ENCODE measurements around the gene SNAP91. TPM values are rescaled to one million over a fixed set of nuclear protein-coding genes. Genes with fewer than 3 reads are reported as not detected.

SNAP91 gene
- total and polyA plus RNA-seq, 4 donors, result not detected

DNA sequence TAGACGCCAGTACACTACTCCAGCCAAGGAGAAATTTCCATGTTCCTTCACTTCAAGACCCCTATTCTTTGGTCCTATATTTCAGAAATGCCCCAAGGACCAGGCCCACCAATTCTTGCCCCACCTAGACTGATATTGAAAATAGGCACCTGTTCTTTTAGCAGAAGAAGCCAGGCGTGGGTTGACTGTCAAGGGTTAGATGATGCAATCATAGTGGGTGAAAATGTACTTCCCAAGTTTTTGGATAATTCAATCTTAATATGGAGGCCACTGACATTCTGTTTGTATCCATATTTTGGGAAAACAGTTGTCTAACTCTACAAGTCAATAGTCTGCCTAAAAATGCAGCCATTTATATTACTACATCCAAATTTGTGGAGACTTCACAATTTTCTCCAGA lies 21.0 kb upstream of the SNAP91 start:
- DNase-seq (ENCODE audit: low spot score), result no peak
- H3K4me3 ChIP-seq (ENCODE audit: low read depth in 1 of 3, low read length in 3 of 3), result no peak overlapping the region
- H3K27ac ChIP-seq (ENCODE audit: low read depth in 1 of 2, low read length in 2 of 2), result no peak overlapping the region
- no peak overlapping the region for H3K9ac ChIP-seq (ENCODE audit: low read depth in 1 of 2, low read length in 2 of 2)
- no peaks in the 10 kb centered on the region for H3K9me3 ChIP-seq (ENCODE audit: control insufficient read depth in 4 of 4, low read length in 3 of 4)
- H3K36me3 ChIP-seq (ENCODE audit: control insufficient read depth in 4 of 4, insufficient read depth in 3 of 4, low read depth in 1 of 4, low read length in 3 of 4), result no peaks in the 10 kb centered on the region
- 64% methylated on average over 2 of the region's 2 CpGs for WGBS
- H3K27me3 ChIP-seq (ENCODE audit: control insufficient read depth in 4 of 4, insufficient read depth in 4 of 4, low read length in 3 of 4), result no peaks in the 10 kb centered on the region
- H3K4me1 ChIP-seq (ENCODE audit: control insufficient read depth in 4 of 4, insufficient read depth in 4 of 4, low read length in 3 of 4), result no peaks in the 10 kb centered on the region
- TF ChIP-seq TAF1 (conservative IDR thresholded peaks at IDR 0.05) (no peak), HNF4G (IDR thresholded peaks at IDR 0.05) (no peak), JUND (IDR thresholded peaks at IDR 0.05) (no peak), GABPA (IDR thresholded peaks at IDR 0.05 in 1 of 2, conservative IDR thresholded peaks at IDR 0.05 in 1 of 2) (no peak), FOXA1 (IDR thresholded peaks at IDR 0.05) (no peak)
- TF ChIP-seq, protein P1, sequence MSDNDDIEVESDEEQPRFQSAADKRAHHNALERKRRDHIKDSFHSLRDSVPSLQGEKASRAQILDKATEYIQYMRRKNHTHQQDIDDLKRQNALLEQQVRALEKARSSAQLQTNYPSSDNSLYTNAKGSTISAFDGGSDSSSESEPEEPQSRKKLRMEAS (IDR thresholded peaks at IDR 0.05), result no peak

DNA sequence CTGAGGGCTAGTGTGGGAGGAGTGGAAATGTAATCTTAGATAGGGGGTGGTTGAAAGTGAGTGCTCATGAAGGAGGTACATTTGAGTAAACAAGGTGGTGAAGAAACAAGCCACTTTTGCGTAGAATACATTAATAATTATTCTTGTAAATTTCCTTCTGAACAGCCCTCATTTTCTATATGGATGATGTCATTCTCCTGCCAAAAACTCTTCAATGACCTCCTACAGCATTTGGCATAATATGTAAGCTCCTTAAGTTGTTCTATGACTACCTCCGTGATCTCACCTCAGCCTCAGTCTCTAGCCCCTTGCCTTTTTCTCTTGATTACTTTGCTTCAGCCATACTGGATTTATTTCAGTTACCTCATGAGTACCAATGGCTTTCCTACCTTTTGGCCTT lies 14.0 kb upstream of the SNAP91 start:
- no peak for TF ChIP-seq HNF4G (IDR thresholded peaks at IDR 0.05)
- TF ChIP-seq HNF4A (conservative IDR thresholded peaks at IDR 0.05), result no peak
- no peak for TF ChIP-seq TAF1 (conservative IDR thresholded peaks at IDR 0.05)
- no peak for TF ChIP-seq EGR1 (IDR thresholded peaks at IDR 0.05; ENCODE audit: low read depth in 2 of 2)
- Histone ChIP-seq H3K27me3 (ENCODE audit: control insufficient read depth in 4 of 4, insufficient read depth in 4 of 4, low read length in 3 of 4) (no peaks in the 10 kb centered on the region), H3K4me1 (ENCODE audit: control insufficient read depth in 4 of 4, insufficient read depth in 4 of 4, low read length in 3 of 4) (no peaks in the 10 kb centered on the region), H3K27ac (ENCODE audit: low read depth in 1 of 2, low read length in 2 of 2) (no peak overlapping the region), H3K9ac (ENCODE audit: low read depth in 1 of 2, low read length in 2 of 2) (no peak overlapping the region), H3K9me3 (ENCODE audit: control insufficient read depth in 4 of 4, low read length in 3 of 4) (no peaks in the 10 kb centered on the region), H3K36me3 (ENCODE audit: control insufficient read depth in 4 of 4, insufficient read depth in 3 of 4, low read depth in 1 of 4, low read length in 3 of 4) (no peaks in the 10 kb centered on the region), H3K4me3 (ENCODE audit: low read depth in 1 of 3, low read length in 3 of 3) (no peak overlapping the region)
- DNase-seq (ENCODE audit: low spot score), result no peak
- WGBS, result 89% methylated on average over 2 of the region's 2 CpGs

- Histone ChIP-seq H3K4me1 (ENCODE audit: control insufficient read depth in 4 of 4, insufficient read depth in 4 of 4, low read length in 3 of 4) (no peaks in the 10 kb centered on the region), H3K36me3 (ENCODE audit: control insufficient read depth in 4 of 4, insufficient read depth in 3 of 4, low read depth in 1 of 4, low read length in 3 of 4) (no peaks in the 10 kb centered on the region), H3K9me3 (ENCODE audit: control insufficient read depth in 4 of 4, low read length in 3 of 4) (no peaks in the 10 kb centered on the region), H3K4me3 (ENCODE audit: low read depth in 1 of 3, low read length in 3 of 3) (no peak overlapping the region), H3K27me3 (ENCODE audit: control insufficient read depth in 4 of 4, insufficient read depth in 4 of 4, low read length in 3 of 4) (no peaks in the 10 kb centered on the region), H3K27ac (ENCODE audit: low read depth in 1 of 2, low read length in 2 of 2) (no peak overlapping the region), H3K9ac (ENCODE audit: low read depth in 1 of 2, low read length in 2 of 2) (no peak overlapping the region)
- DNase-seq (ENCODE audit: low spot score), result no peak
- 75% methylated on average over 15 of the region's 15 CpGs for WGBS
- TF ChIP-seq RAD21 (IDR thresholded peaks at IDR 0.05) (no peak), RXRA (IDR thresholded peaks at IDR 0.05) (no peak), HNF4A (conservative IDR thresholded peaks at IDR 0.05) (no peak), YY1 (IDR thresholded peaks at IDR 0.05) (no peak), ATF3 (IDR thresholded peaks at IDR 0.05) (no peak), TAF1 (conservative IDR thresholded peaks at IDR 0.05) (no peak), JUND (IDR thresholded peaks at IDR 0.05) (no peak), HNF4G (IDR thresholded peaks at IDR 0.05) (no peak), REST (IDR thresholded peaks at IDR 0.05) (no peak), FOXA1 (IDR thresholded peaks at IDR 0.05) (no peak), EGR1 (IDR thresholded peaks at IDR 0.05; ENCODE audit: low read depth in 2 of 2) (no peak), GABPA (IDR thresholded peaks at IDR 0.05 in 1 of 2, conservative IDR thresholded peaks at IDR 0.05 in 1 of 2) (no peak), SP1 (IDR thresholded peaks at IDR 0.05) (no peak), FOXA2 (IDR thresholded peaks at IDR 0.05) (no peak), NR2F2 (IDR thresholded peaks at IDR 0.05) (no peak)
- TF ChIP-seq, protein P1 (IDR thresholded peaks at IDR 0.05), result no peak
- TF ChIP-seq, protein P2, sequence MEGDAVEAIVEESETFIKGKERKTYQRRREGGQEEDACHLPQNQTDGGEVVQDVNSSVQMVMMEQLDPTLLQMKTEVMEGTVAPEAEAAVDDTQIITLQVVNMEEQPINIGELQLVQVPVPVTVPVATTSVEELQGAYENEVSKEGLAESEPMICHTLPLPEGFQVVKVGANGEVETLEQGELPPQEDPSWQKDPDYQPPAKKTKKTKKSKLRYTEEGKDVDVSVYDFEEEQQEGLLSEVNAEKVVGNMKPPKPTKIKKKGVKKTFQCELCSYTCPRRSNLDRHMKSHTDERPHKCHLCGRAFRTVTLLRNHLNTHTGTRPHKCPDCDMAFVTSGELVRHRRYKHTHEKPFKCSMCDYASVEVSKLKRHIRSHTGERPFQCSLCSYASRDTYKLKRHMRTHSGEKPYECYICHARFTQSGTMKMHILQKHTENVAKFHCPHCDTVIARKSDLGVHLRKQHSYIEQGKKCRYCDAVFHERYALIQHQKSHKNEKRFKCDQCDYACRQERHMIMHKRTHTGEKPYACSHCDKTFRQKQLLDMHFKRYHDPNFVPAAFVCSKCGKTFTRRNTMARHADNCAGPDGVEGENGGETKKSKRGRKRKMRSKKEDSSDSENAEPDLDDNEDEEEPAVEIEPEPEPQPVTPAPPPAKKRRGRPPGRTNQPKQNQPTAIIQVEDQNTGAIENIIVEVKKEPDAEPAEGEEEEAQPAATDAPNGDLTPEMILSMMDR (IDR thresholded peaks at IDR 0.05; ENCODE audit: low read depth, low read length, missing input control), result no peak
- TF ChIP-seq, protein P3, sequence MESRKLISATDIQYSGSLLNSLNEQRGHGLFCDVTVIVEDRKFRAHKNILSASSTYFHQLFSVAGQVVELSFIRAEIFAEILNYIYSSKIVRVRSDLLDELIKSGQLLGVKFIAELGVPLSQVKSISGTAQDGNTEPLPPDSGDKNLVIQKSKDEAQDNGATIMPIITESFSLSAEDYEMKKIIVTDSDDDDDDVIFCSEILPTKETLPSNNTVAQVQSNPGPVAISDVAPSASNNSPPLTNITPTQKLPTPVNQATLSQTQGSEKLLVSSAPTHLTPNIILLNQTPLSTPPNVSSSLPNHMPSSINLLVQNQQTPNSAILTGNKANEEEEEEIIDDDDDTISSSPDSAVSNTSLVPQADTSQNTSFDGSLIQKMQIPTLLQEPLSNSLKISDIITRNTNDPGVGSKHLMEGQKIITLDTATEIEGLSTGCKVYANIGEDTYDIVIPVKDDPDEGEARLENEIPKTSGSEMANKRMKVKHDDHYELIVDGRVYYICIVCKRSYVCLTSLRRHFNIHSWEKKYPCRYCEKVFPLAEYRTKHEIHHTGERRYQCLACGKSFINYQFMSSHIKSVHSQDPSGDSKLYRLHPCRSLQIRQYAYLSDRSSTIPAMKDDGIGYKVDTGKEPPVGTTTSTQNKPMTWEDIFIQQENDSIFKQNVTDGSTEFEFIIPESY (IDR thresholded peaks at IDR 0.05), result no peak
Measured at GRCh38 chr6:83717809-83718208, 8.9 kb upstream of the SNAP91 start.

Data from liver (tissue), 9 donors.